Activated CD4-positive, alpha-beta memory T cell treated with anti-CD3 and anti-CD28 coated beads for 36 hours (primary cell): ENCODE data around the gene FAM3A. TPM values are rescaled to one million over a fixed set of nuclear protein-coding genes. Genes with fewer than 3 reads are reported as not detected.

Experiments used
- CTCF ChIA-PET: fragments of 350-600 bp; sonication (Branson Sonifier 250); formaldehyde crosslinking; loops from one replicate; lab custom pipeline; 2021; ENCODE audit warnings: antibody characterized with exemption, inconsistent platforms; lab: Charles Lee
- POLR2A ChIA-PET: fragments of 350-600 bp; sonication (Branson Sonifier 250); formaldehyde crosslinking; loops from one replicate; lab custom pipeline; 2021; ENCODE audit warnings: antibody characterized with exemption; lab: Charles Lee
- DNase-seq: peaks from one replicate; pipeline ENCODE4 v3.0.0-alpha.2; 2020
- H3K27ac Mint-ChIP-seq: one replicate; pipeline ENCODE4 v1.8.0; 2021; ENCODE audit warnings: mixed read lengths
- H3K27me3 Mint-ChIP-seq: one replicate; pipeline ENCODE4 v1.8.0; 2021; ENCODE audit warnings: mixed read lengths
- H3K36me3 Mint-ChIP-seq: one replicate; pipeline ENCODE4 v1.8.0; 2021; ENCODE audit warnings: mixed read lengths
- H3K4me1 Mint-ChIP-seq: one replicate; pipeline ENCODE4 v1.8.0; 2021; ENCODE audit warnings: low read depth, mixed read lengths
- H3K4me3 Mint-ChIP-seq: one replicate; pipeline ENCODE4 v1.8.0; 2021; ENCODE audit warnings: mild to moderate bottlenecking, mixed read lengths
- H3K9me3 Mint-ChIP-seq: one replicate; pipeline ENCODE4 v1.8.0; 2021; ENCODE audit warnings: mixed read lengths
- intact Hi-C: fragments of 100-400 bp; cut with micrococcal nuclease; formaldehyde crosslinking; loops from one replicate; pipeline ENCODE4 v1.15.1; 2023
- total RNA-seq, 2 experiments: library from RNA; stranded (reverse); gene quantifications; one replicate each; pipeline ENCODE4 v1.2.3, GENCODE V29; 2021

FAM3A gene
- total RNA-seq, 2 experiments from 2014 or later, result 21.4 to 28.4 TPM

GRCh38 chrX:154471839-154472684, 44.0 kb downstream of the FAM3A start:
- POLR2A ChIA-PET, result interaction anchor here (0.7 kb wide), 1 partner anchor 19 kb away, joined by 3 read pairs; no protein-coding TSS in a partner anchor
- H3K4me1 Mint-ChIP-seq, result peaks cover 3% of the 10 kb centered on the region
- intact Hi-C loops, result no loop called here
- H3K27me3 Mint-ChIP-seq, result no peaks in the 10 kb centered on the region
- no peak for DNase-seq
- CTCF ChIA-PET, result no interaction called here
- H3K9me3 Mint-ChIP-seq, result no peaks in the 10 kb centered on the region
- H3K36me3 Mint-ChIP-seq, result no peaks in the 10 kb centered on the region
- no peak overlapping the region for H3K4me3 Mint-ChIP-seq
- no peak overlapping the region for H3K27ac Mint-ChIP-seq

GRCh38 chrX:154470914-154471568, 45.0 kb downstream of the FAM3A start:
- POLR2A ChIA-PET, result no interaction called here
- Mint-ChIP-seq H3K27me3 (no peaks in the 10 kb centered on the region), H3K27ac (no peak overlapping the region), H3K4me3 (no peak overlapping the region), H3K36me3 (no peaks in the 10 kb centered on the region), H3K9me3 (no peaks in the 10 kb centered on the region), H3K4me1 (peaks cover 3% of the 10 kb centered on the region)
- intact Hi-C loops, result no loop called here
- CTCF ChIA-PET, result no interaction called here
- DNase-seq, result no peak

- Mint-ChIP-seq H3K4me1 (peaks cover under 1% of the 10 kb centered on the region), H3K27me3 (no peaks in the 10 kb centered on the region), H3K36me3 (no peaks in the 10 kb centered on the region), H3K9me3 (no peaks in the 10 kb centered on the region), H3K4me3 (no peak overlapping the region), H3K27ac (no peak overlapping the region)
- POLR2A ChIA-PET, result no interaction called here
- DNase-seq, result no peak
- CTCF ChIA-PET, result no interaction called here
- intact Hi-C loops, result no loop called here
Observed at GRCh38 chrX:154470434-154470833, 45.6 kb downstream of the FAM3A start.

GRCh38 chrX:154469880-154470279, 46.2 kb downstream of the FAM3A start:
- POLR2A ChIA-PET, result no interaction called here
- intact Hi-C loops, result no loop called here
- Mint-ChIP-seq H3K9me3 (no peaks in the 10 kb centered on the region), H3K4me1 (no peaks in the 10 kb centered on the region), H3K4me3 (no peak overlapping the region), H3K27ac (no peak overlapping the region), H3K36me3 (no peaks in the 10 kb centered on the region), H3K27me3 (no peaks in the 10 kb centered on the region)
- CTCF ChIA-PET, result no interaction called here
- no peak for DNase-seq

- Mint-ChIP-seq H3K4me3 (no peak overlapping the region), H3K9me3 (no peaks in the 10 kb centered on the region), H3K27me3 (no peaks in the 10 kb centered on the region), H3K36me3 (no peaks in the 10 kb centered on the region), H3K4me1 (no peaks in the 10 kb centered on the region), H3K27ac (no peak overlapping the region)
- CTCF ChIA-PET, result no interaction called here
- intact Hi-C loops, result no loop called here
- POLR2A ChIA-PET, result no interaction called here
- no peak for DNase-seq
Observed at GRCh38 chrX:154469114-154469513, 46.9 kb downstream of the FAM3A start.

- H3K27ac Mint-ChIP-seq, result no peak overlapping the region
- no peak overlapping the region for H3K4me3 Mint-ChIP-seq
- no peak for DNase-seq
- no peaks in the 10 kb centered on the region for H3K9me3 Mint-ChIP-seq
- intact Hi-C loops, result no loop called here
- no peaks in the 10 kb centered on the region for H3K4me1 Mint-ChIP-seq
- CTCF ChIA-PET, result no interaction called here
- H3K27me3 Mint-ChIP-seq, result no peaks in the 10 kb centered on the region
- POLR2A ChIA-PET, result no interaction called here
- H3K36me3 Mint-ChIP-seq, result no peaks in the 10 kb centered on the region
Observed at GRCh38 chrX:154468217-154468616, 47.8 kb downstream of the FAM3A start.

- H3K27ac Mint-ChIP-seq, result no peak overlapping the region
- intact Hi-C loops, result no loop called here
- no peaks in the 10 kb centered on the region for H3K9me3 Mint-ChIP-seq
- no peaks in the 10 kb centered on the region for H3K36me3 Mint-ChIP-seq
- no peak for DNase-seq
- no peak overlapping the region for H3K4me3 Mint-ChIP-seq
- no peaks in the 10 kb centered on the region for H3K27me3 Mint-ChIP-seq
- CTCF ChIA-PET, result no interaction called here
- POLR2A ChIA-PET, result no interaction called here
- no peaks in the 10 kb centered on the region for H3K4me1 Mint-ChIP-seq
Observed at GRCh38 chrX:154467556-154467955, 48.5 kb downstream of the FAM3A start.

GRCh38 chrX:154466907-154467306, 49.1 kb downstream of the FAM3A start:
- ChIA-PET POLR2A (no interaction called here), CTCF (no interaction called here)
- Mint-ChIP-seq H3K36me3 (no peaks in the 10 kb centered on the region), H3K4me1 (no peaks in the 10 kb centered on the region), H3K4me3 (no peak overlapping the region), H3K27me3 (no peaks in the 10 kb centered on the region), H3K27ac (no peak overlapping the region), H3K9me3 (no peaks in the 10 kb centered on the region)
- intact Hi-C loops, result no loop called here
- no peak for DNase-seq

GRCh38 chrX:154466036-154466435, 50.0 kb downstream of the FAM3A start:
- peaks cover under 1% of the 10 kb centered on the region for H3K36me3 Mint-ChIP-seq
- CTCF ChIA-PET, result no interaction called here
- H3K27me3 Mint-ChIP-seq, result no peaks in the 10 kb centered on the region
- H3K27ac Mint-ChIP-seq, result no peak overlapping the region
- no peaks in the 10 kb centered on the region for H3K9me3 Mint-ChIP-seq
- intact Hi-C loops, result no loop called here
- DNase-seq, result no peak
- H3K4me1 Mint-ChIP-seq, result peaks cover 2% of the 10 kb centered on the region
- H3K4me3 Mint-ChIP-seq, result no peak overlapping the region
- POLR2A ChIA-PET, result no interaction called here

GRCh38 chrX:154465601-154466000, 50.4 kb downstream of the FAM3A start:
- intact Hi-C loops, result no loop called here
- Mint-ChIP-seq H3K36me3 (peaks cover 1% of the 10 kb centered on the region), H3K9me3 (no peaks in the 10 kb centered on the region), H3K4me1 (peaks cover 2% of the 10 kb centered on the region), H3K27me3 (no peaks in the 10 kb centered on the region), H3K27ac (no peak overlapping the region), H3K4me3 (no peak overlapping the region)
- DNase-seq, result no peak
- ChIA-PET POLR2A (no interaction called here), CTCF (no interaction called here)

- ChIA-PET POLR2A (no interaction called here), CTCF (no interaction called here)
- H3K36me3 Mint-ChIP-seq, result peaks cover 1% of the 10 kb centered on the region
- H3K9me3 Mint-ChIP-seq, result no peaks in the 10 kb centered on the region
- H3K4me3 Mint-ChIP-seq, result no peak overlapping the region
- intact Hi-C loops, result no loop called here
- peaks cover 2% of the 10 kb centered on the region for H3K4me1 Mint-ChIP-seq
- no peak overlapping the region for H3K27ac Mint-ChIP-seq
- H3K27me3 Mint-ChIP-seq, result no peaks in the 10 kb centered on the region
- no peak for DNase-seq
Observed at GRCh38 chrX:154464806-154465365, 51.1 kb downstream of the FAM3A start.

- H3K36me3 Mint-ChIP-seq, result peaks cover 1% of the 10 kb centered on the region
- DNase-seq, result no peak
- intact Hi-C loops, result no loop called here
- ChIA-PET CTCF (no interaction called here), POLR2A (no interaction called here)
- H3K4me3 Mint-ChIP-seq, result no peak overlapping the region
- no peaks in the 10 kb centered on the region for H3K9me3 Mint-ChIP-seq
- no peaks in the 10 kb centered on the region for H3K27me3 Mint-ChIP-seq
- H3K27ac Mint-ChIP-seq, result no peak overlapping the region
- peaks cover 2% of the 10 kb centered on the region for H3K4me1 Mint-ChIP-seq
Observed at GRCh38 chrX:154463611-154464220, 52.3 kb downstream of the FAM3A start.
